ENCODE data around the gene PPP3CA. TPM values are rescaled to one million over a fixed set of nuclear protein-coding genes. Genes with fewer than 3 reads are reported as not detected.

Gene PPP3CA
- total and polyA plus RNA-seq, 8 donors, result 38.8 to 58.6 (median 54.8) TPM

GRCh38 chr4:101128473-101128872, 218.9 kb downstream of the PPP3CA start:
- H3K27ac ChIP-seq, result no peak overlapping the region
- peaks cover 7 to 14% of the 10 kb centered on the region in 2 donors for H3K4me1 ChIP-seq
- no peaks in the 10 kb centered on the region for H3K27me3 ChIP-seq
- no peak for ATAC-seq
- intact Hi-C loops (cut with DNase I), result no loop called here
- peak in 1 of 4 donors; percentile 43 for DNase-seq
- no peaks in the 10 kb centered on the region for H3K9me3 ChIP-seq
- no peak overlapping the region for H3K4me3 ChIP-seq
- no peaks in the 10 kb centered on the region for H3K36me3 ChIP-seq
- TF ChIP-seq, protein P1, sequence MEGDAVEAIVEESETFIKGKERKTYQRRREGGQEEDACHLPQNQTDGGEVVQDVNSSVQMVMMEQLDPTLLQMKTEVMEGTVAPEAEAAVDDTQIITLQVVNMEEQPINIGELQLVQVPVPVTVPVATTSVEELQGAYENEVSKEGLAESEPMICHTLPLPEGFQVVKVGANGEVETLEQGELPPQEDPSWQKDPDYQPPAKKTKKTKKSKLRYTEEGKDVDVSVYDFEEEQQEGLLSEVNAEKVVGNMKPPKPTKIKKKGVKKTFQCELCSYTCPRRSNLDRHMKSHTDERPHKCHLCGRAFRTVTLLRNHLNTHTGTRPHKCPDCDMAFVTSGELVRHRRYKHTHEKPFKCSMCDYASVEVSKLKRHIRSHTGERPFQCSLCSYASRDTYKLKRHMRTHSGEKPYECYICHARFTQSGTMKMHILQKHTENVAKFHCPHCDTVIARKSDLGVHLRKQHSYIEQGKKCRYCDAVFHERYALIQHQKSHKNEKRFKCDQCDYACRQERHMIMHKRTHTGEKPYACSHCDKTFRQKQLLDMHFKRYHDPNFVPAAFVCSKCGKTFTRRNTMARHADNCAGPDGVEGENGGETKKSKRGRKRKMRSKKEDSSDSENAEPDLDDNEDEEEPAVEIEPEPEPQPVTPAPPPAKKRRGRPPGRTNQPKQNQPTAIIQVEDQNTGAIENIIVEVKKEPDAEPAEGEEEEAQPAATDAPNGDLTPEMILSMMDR (IDR thresholded peaks at IDR 0.05), result no peak

DNA sequence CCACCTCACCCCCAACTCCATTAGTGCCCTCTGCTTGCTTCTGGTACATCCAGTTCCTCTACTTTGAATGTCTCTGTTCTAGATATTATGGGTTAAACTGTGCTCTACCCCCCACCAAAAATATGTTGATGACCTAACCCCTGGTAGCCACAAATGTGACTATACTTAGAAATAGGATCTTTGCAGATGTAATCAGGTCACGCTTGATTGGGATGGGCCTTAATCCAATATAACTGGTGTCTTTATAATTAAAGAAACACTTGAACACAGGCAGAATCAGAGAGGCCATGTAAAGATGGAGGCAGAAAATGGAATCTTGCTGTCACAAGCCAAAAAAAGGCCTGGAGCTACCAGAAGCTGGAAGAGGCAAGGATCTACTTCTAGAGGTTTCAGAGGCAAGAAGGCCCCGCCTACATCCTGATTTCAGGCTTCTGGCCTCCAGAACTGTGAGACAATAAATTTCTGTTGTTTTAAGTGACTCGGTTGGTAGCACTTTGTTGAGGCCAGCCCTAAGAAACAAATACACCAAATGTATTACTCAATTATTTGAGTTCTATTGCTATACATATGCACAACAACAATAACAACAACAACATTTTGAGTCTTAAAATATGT, 220.0 kb downstream of the PPP3CA start:
- Histone ChIP-seq H3K27ac (no peak overlapping the region), H3K36me3 (no peaks in the 10 kb centered on the region)

DNA sequence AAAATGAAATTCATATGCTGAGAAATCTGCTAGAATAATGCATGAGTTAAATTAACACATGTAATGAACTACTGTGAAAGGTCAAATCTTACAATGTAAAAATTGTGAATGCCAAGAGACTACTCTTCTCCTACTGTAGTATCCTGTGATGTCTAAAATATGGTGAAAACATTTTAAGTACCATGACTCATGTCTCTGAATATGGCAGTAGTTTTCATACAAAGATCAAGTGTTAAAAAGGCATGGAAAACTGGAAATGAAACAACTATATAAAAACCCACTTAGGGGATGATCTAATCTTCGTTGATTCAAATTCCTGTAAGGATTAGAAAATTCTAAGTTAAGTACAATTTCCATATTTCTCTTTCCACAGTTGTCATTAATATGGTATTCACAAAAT, 221.3 kb downstream of the PPP3CA start:
- H3K36me3 ChIP-seq, result no peaks in the 10 kb centered on the region
- no peaks in the 10 kb centered on the region for H3K27me3 ChIP-seq
- TF ChIP-seq, protein P1 (IDR thresholded peaks at IDR 0.05), result no peak
- ATAC-seq, result peak; percentile 72
- intact Hi-C loops (cut with DNase I), result no loop called here
- no peak for DNase-seq
- no peaks in the 10 kb centered on the region for H3K9me3 ChIP-seq
- no peak overlapping the region for H3K4me3 ChIP-seq
- no peak overlapping the region for H3K27ac ChIP-seq
- H3K4me1 ChIP-seq, result peaks cover 7 to 14% of the 10 kb centered on the region in 2 donors

More for the DNA sequence above, 220.0 kb downstream of the PPP3CA start:
- H3K27me3 ChIP-seq, result no peaks in the 10 kb centered on the region
- no peak overlapping the region for H3K4me3 ChIP-seq
- DNase-seq (no peak), ATAC-seq (no peak)
- no peaks in the 10 kb centered on the region for H3K9me3 ChIP-seq
- TF ChIP-seq, protein P1 (IDR thresholded peaks at IDR 0.05), result no peak
- peaks cover 7 to 14% of the 10 kb centered on the region in 2 donors for H3K4me1 ChIP-seq
- intact Hi-C loops (cut with DNase I), result no loop called here

GRCh38 chr4:101125045-101125942, 222.0 kb downstream of the PPP3CA start:
- H3K9me3 ChIP-seq, result no peaks in the 10 kb centered on the region
- ATAC-seq (no peak), DNase-seq (no peak)
- intact Hi-C loops (cut with DNase I), result no loop called here
- H3K36me3 ChIP-seq, result no peaks in the 10 kb centered on the region
- no peaks in the 10 kb centered on the region for H3K27me3 ChIP-seq
- no peak overlapping the region for H3K4me3 ChIP-seq
- TF ChIP-seq, protein P1 (IDR thresholded peaks at IDR 0.05), result no peak
- H3K27ac ChIP-seq, result no peak overlapping the region
- peaks cover 7 to 14% of the 10 kb centered on the region in 2 donors for H3K4me1 ChIP-seq

- ATAC-seq (no peak), DNase-seq (no peak)
- Histone ChIP-seq H3K27ac (no peak overlapping the region), H3K36me3 (no peaks in the 10 kb centered on the region), H3K4me1 (peaks cover 7 to 11% of the 10 kb centered on the region in 2 donors), H3K4me3 (no peak overlapping the region), H3K9me3 (no peaks in the 10 kb centered on the region), H3K27me3 (no peaks in the 10 kb centered on the region)
- TF ChIP-seq, protein P1 (IDR thresholded peaks at IDR 0.05), result no peak
- intact Hi-C loops (cut with DNase I), result no loop called here
These were observed 224.1 kb downstream of the PPP3CA start for GRCh38 chr4:101123231-101123630.
